ENCODE data around the gene GSPT1. TPM values are rescaled to one million over a fixed set of nuclear protein-coding genes. Genes with fewer than 3 reads are reported as not detected.

The GSPT1 gene
- total and polyA plus RNA-seq, 9 of the 15 experiments (the other 6 are each of a cell fraction or from before 2014, with no cell fraction given) = 63.8 to 269 (median 148) TPM

- TF ChIP-seq CUX1 (CRISPR knock-in tag; IDR thresholded peaks at IDR 0.05) = no peak
- peak; percentile 44 for TF ChIP-seq RBBP5 (IDR thresholded peaks at IDR 0.05; ENCODE audit: borderline replicate concordance, insufficient read depth, low read length, poor library complexity, severe bottlenecking)
- TF ChIP-seq MLX (CRISPR knock-in tag; conservative IDR thresholded peaks at IDR 0.05) = no peak
- TF ChIP-seq ZNF282 (CRISPR knock-in tag; IDR thresholded peaks at IDR 0.05) = no peak
- TF ChIP-seq HDAC6 (IDR thresholded peaks at IDR 0.05; ENCODE audit: low read depth, low read length) = no peak
- TF ChIP-seq RAD21 (CRISPR knock-in tag; conservative IDR thresholded peaks at IDR 0.05 in 1 of 2, IDR thresholded peaks at IDR 0.05 in 1 of 2) = no peak
- TF ChIP-seq POLR2H (tag; IDR thresholded peaks at IDR 0.05; ENCODE audit: low read depth) = no peak
- TF ChIP-seq GATA2 (CRISPR knock-in tag; IDR thresholded peaks at IDR 0.05) = peak; percentile 78
- TF ChIP-seq ARHGAP35 (IDR thresholded peaks at IDR 0.05; ENCODE audit: partially characterized antibody) = no peak
- TF ChIP-seq KHSRP (IDR thresholded peaks at IDR 0.05) = no peak
- TF ChIP-seq TAF7 (tag; IDR thresholded peaks at IDR 0.05) = no peak
- TF ChIP-seq GTF2A2 (tag; IDR thresholded peaks at IDR 0.05) = no peak
- peak; percentile 54 for TF ChIP-seq POLR2A (conservative IDR thresholded peaks at IDR 0.05)
- TF ChIP-seq ZNF785 (CRISPR knock-in tag; IDR thresholded peaks at IDR 0.05) = no peak
- TF ChIP-seq ZBTB17 (CRISPR knock-in tag; IDR thresholded peaks at IDR 0.05) = no peak
- no peak for TF ChIP-seq GMEB1 (CRISPR knock-in tag; IDR thresholded peaks at IDR 0.05)
- no peak for TF ChIP-seq OTX1 (CRISPR knock-in tag; IDR thresholded peaks at IDR 0.05)
- TF ChIP-seq ARID2 (IDR thresholded peaks at IDR 0.05) = no peak
- TF ChIP-seq ERF (CRISPR knock-in tag; IDR thresholded peaks at IDR 0.05) = no peak
- no peak for TF ChIP-seq NR2C1 (IDR thresholded peaks at IDR 0.05)
- no peak for TF ChIP-seq NR2C1 (tag; IDR thresholded peaks at IDR 0.05)
Measured at GRCh38 chr16:11914210-11915113, 1.3 kb downstream of the GSPT1 start (continued).

Measured in K562 (cell line).